HepG2 (cell line): ENCODE measurements around the gene FANCM. TPM values are rescaled to one million over a fixed set of nuclear protein-coding genes. Genes with fewer than 3 reads are reported as not detected.
A peak's percentile ranks its signal among the peaks of the same experiment; 100 is the strongest.

Source experiments
- CENPBD1 ChIP-seq: sonication (generic); formaldehyde crosslinking; IDR thresholded peaks from 2 replicates; pipeline ENCODE4 v1.8.0; 2022; ENCODE audit warnings: missing genetic modification reagents, low read depth, mild to moderate bottlenecking, borderline replicate concordance
- ISL2 ChIP-seq: sonication (generic); formaldehyde crosslinking; IDR thresholded peaks from 2 replicates; pipeline ENCODE4 v1.5.0; 2020; ENCODE audit warnings: missing genetic modification reagents
- KAT8 ChIP-seq: IDR thresholded peaks from 2 replicates; pipeline ENCODE4 v1.6.1; 2016; ENCODE audit warnings: missing genetic modification reagents, missing compliant biosample characterization
- KDM5A ChIP-seq: fragments of 200-600 bp; sonication (generic); IDR thresholded peaks from 2 replicates; pipeline ENCODE4 v1.7.0; 2018; ENCODE audit warnings: antibody characterized with exemption, mild to moderate bottlenecking, low read length, borderline replicate concordance
- RFXAP ChIP-seq: sonication (generic); formaldehyde crosslinking; IDR thresholded peaks from 2 replicates; pipeline ENCODE4 v1.4.0; 2020; ENCODE audit warnings: missing genetic modification reagents, borderline replicate concordance
- RORA ChIP-seq: sonication (generic); formaldehyde crosslinking; IDR thresholded peaks from 2 replicates; pipeline ENCODE4 v1.5.0; 2020; ENCODE audit warnings: mild to moderate bottlenecking, missing genetic modification reagents, moderate library complexity
- SOX13 ChIP-seq, 3 experiments: fragments of 450-650 bp in 1 of 3; sonication (generic) in 1 of 3; formaldehyde crosslinking in 1 of 3; IDR thresholded peaks in 2 of 3; conservative IDR thresholded peaks in 1 of 3; 2 replicates each; pipeline versions ENCODE4 v1.5.0 to v1.6.1; 2016 to 2020; ENCODE audit warnings: antibody characterized with exemption in 1 of 3, mild to moderate bottlenecking in 1 of 3, missing compliant biosample characterization in 1 of 3, missing genetic modification reagents in 1 of 3, moderate library complexity in 1 of 3
- ZKSCAN5 ChIP-seq: sonication (generic); formaldehyde crosslinking; IDR thresholded peaks from 2 replicates; pipeline ENCODE4 v1.5.1; 2020; ENCODE audit warnings: mild to moderate bottlenecking, missing genetic modification reagents
- ZNF564 ChIP-seq: sonication (generic); formaldehyde crosslinking; IDR thresholded peaks from 2 replicates; pipeline ENCODE4 v1.8.1; 2023; ENCODE audit warnings: mild to moderate bottlenecking, missing genetic modification reagents
- ZNF609 ChIP-seq: sonication (generic); formaldehyde crosslinking; IDR thresholded peaks from 2 replicates; pipeline ENCODE4 v1.4.0; 2020; ENCODE audit warnings: mild to moderate bottlenecking, missing genetic modification reagents, borderline replicate concordance
- ZNF724P ChIP-seq: sonication (generic); formaldehyde crosslinking; IDR thresholded peaks from 2 replicates; pipeline ENCODE4 v1.8.0; 2022; ENCODE audit warnings: missing genetic modification reagents, borderline replicate concordance
- ZZZ3 ChIP-seq: sonication (generic); formaldehyde crosslinking; IDR thresholded peaks from 2 replicates; pipeline ENCODE4 v1.4.0; 2020; ENCODE audit warnings: missing genetic modification reagents, mild to moderate bottlenecking, borderline replicate concordance
- polyA plus RNA-seq, 8 experiments: library from polyadenylated mRNA; depleted of rRNA in 3 of 8; stranded (reverse) in 7 of 8; unstranded in 1 of 8; fragments of >200 nt; fragmentation: Illumina TruSeq in 4 of 8; extraction: Trizol in 4 of 8; gene quantifications; 2 replicates each; pipeline versions ENCODE4 v1.2.1 to v1.2.3, GENCODE V29; 2011 to 2016; ENCODE audit warnings: low read depth in 4 of 8, missing spikeins in 1 of 8, mixed read lengths in 1 of 8; ENCODE audit not compliant: insufficient read depth in 1 of 8
- total RNA-seq, 5 experiments: library from RNA; depleted of rRNA; stranded (reverse); fragments of >200 nt; fragmentation: Illumina TruSeq; extraction: Trizol; gene quantifications; 2 replicates each; pipeline ENCODE4 v1.2.3, GENCODE V29; 2016; ENCODE audit warnings: low read depth in 1 of 5
- TF ChIP-seq, protein P1 (sequence below): sonication (generic); formaldehyde crosslinking; IDR thresholded peaks from 2 replicates; pipeline ENCODE4 v1.4.0; 2020; ENCODE audit warnings: mild to moderate bottlenecking, missing genetic modification reagents
- TF ChIP-seq, protein P2 (sequence below): sonication (generic); formaldehyde crosslinking; IDR thresholded peaks from 2 replicates; pipeline ENCODE4 v1.4.0; 2020; ENCODE audit warnings: mild to moderate bottlenecking, missing genetic modification reagents
- TF ChIP-seq, protein P3 (sequence below), 2 experiments: sonication (generic) in 1 of 2; formaldehyde crosslinking in 1 of 2; IDR thresholded peaks; 2 replicates each; pipeline versions ENCODE4 v1.5.1 to v1.6.1; 2011 to 2020; ENCODE audit warnings: borderline replicate concordance in 1 of 2, low read depth in 1 of 2, low read length in 1 of 2, mild to moderate bottlenecking in 1 of 2, missing genetic modification reagents in 1 of 2, moderate library complexity in 1 of 2

The FANCM gene
- total and polyA plus RNA-seq, 2 of the 13 experiments (the other 11 are each of a cell fraction or from before 2014, with no cell fraction given): 2.6 to 10.4 TPM

DNA sequence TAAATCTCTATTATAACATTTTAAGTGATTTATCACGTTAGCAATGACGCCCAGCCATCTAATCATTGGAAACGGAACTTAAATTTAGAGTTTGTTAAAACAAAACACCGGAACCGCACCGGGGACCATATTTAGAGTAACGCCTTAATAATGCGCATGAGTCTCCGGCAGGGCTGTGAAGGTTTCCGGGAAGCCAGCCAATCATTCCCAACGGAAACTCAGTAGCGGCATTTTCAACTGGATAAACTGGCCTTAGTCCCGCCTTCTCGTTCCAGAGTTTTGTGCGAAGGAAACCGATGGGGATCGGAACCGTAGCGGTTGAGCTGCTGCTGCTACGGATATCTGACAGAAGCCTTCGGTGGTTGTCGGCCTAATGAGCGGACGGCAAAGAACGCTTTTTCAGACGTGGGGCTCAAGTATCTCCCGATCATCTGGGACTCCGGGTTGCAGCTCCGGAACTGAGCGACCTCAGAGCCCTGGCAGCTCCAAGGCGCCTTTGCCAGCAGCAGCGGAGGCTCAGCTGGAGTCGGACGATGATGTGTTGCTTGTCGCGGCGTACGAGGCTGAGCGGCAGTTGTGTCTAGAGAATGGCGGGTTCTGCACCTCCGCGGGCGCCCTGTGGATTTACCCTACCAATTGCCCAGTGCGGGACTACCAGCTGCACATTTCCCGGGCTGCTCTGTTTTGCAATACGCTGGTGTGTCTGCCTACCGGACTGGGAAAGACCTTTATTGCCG, at the start of gene FANCM (continued):
- TF ChIP-seq ZNF609 (CRISPR knock-in tag): no peak
- no peak for TF ChIP-seq ZKSCAN5 (CRISPR knock-in tag)
- TF ChIP-seq ZNF724P: 0 out of 2 replicates have a peak, but pooled peaks have one; percentile 46
- TF ChIP-seq SOX13 (IDR thresholded peaks at IDR 0.05): no peak
- TF ChIP-seq SOX13 (CRISPR knock-in tag; conservative IDR thresholded peaks at IDR 0.05 in 1 of 2, IDR thresholded peaks at IDR 0.05 in 1 of 2): peak in 1 of 2 experiments; percentile 31; a peak in 1 of 4 replicates
- TF ChIP-seq KDM5A: peak; percentile 93
- 0 out of 2 replicates have a peak, but pooled peaks have one; percentile 20 for TF ChIP-seq RFXAP (CRISPR knock-in tag)
- TF ChIP-seq, protein P1, sequence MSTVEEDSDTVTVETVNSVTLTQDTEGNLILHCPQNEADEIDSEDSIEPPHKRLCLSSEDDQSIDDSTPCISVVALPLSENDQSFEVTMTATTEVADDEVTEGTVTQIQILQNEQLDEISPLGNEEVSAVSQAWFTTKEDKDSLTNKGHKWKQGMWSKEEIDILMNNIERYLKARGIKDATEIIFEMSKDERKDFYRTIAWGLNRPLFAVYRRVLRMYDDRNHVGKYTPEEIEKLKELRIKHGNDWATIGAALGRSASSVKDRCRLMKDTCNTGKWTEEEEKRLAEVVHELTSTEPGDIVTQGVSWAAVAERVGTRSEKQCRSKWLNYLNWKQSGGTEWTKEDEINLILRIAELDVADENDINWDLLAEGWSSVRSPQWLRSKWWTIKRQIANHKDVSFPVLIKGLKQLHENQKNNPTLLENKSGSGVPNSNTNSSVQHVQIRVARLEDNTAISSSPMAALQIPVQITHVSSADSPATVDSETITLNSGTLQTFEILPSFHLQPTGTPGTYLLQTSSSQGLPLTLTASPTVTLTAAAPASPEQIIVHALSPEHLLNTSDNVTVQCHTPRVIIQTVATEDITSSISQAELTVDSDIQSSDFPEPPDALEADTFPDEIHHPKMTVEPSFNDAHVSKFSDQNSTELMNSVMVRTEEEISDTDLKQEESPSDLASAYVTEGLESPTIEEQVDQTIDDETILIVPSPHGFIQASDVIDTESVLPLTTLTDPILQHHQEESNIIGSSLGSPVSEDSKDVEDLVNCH: no peak
- TF ChIP-seq RORA (CRISPR knock-in tag): no peak
- TF ChIP-seq, protein P2, sequence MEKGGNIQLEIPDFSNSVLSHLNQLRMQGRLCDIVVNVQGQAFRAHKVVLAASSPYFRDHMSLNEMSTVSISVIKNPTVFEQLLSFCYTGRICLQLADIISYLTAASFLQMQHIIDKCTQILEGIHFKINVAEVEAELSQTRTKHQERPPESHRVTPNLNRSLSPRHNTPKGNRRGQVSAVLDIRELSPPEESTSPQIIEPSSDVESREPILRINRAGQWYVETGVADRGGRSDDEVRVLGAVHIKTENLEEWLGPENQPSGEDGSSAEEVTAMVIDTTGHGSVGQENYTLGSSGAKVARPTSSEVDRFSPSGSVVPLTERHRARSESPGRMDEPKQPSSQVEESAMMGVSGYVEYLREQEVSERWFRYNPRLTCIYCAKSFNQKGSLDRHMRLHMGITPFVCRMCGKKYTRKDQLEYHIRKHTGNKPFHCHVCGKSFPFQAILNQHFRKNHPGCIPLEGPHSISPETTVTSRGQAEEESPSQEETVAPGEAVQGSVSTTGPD: no peak
- no peak for TF ChIP-seq ZZZ3 (CRISPR knock-in tag)
- TF ChIP-seq ISL2: 0 out of 2 replicates have a peak, but pooled peaks have one; percentile 36
- TF ChIP-seq, protein P3, sequence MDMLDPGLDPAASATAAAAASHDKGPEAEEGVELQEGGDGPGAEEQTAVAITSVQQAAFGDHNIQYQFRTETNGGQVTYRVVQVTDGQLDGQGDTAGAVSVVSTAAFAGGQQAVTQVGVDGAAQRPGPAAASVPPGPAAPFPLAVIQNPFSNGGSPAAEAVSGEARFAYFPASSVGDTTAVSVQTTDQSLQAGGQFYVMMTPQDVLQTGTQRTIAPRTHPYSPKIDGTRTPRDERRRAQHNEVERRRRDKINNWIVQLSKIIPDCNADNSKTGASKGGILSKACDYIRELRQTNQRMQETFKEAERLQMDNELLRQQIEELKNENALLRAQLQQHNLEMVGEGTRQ (IDR thresholded peaks at IDR 0.05; ENCODE audit: low read depth, low read length): no peak
- TF ChIP-seq, protein P3 (CRISPR knock-in tag; IDR thresholded peaks at IDR 0.05; ENCODE audit: borderline replicate concordance): no peak
- TF ChIP-seq CENPBD1: 0 out of 2 replicates have a peak, but pooled peaks have one; percentile 41
- TF ChIP-seq KAT8 (CRISPR knock-in tag): peak; percentile 93
- TF ChIP-seq ZNF564 (CRISPR knock-in tag): no peak
